ENCODE results near the gene ASB7. TPM values are rescaled to one million over a fixed set of nuclear protein-coding genes. Genes with fewer than 3 reads are reported as not detected.

The ASB7 gene
- 1 to 10 TPM; 4.4 to 7.0 (median 6.1) TPM for total RNA-seq
- 1 to 10 TPM; 2.9 TPM for polyA plus RNA-seq
- long read RNA-seq, donor 1, full-length matches to known transcripts: 8 of 13 reads
- long read RNA-seq, donor 1, partial matches to known transcripts: 5 of 13 reads
- long read RNA-seq, donor 1, other reads (novel, unspliced or antisense): 0 of 13 reads
- long read RNA-seq, donor 2, full-length matches to known transcripts: 9 of 10 reads
- long read RNA-seq, donor 2, partial matches to known transcripts: 1 of 10 reads
- long read RNA-seq, donor 2, other reads (novel, unspliced or antisense): 0 of 10 reads
- long read RNA-seq, donor 3, full-length matches to known transcripts: 7 of 12 reads
- long read RNA-seq, donor 3, partial matches to known transcripts: 3 of 12 reads
- long read RNA-seq, donor 3, other reads (novel, unspliced or antisense): 2 of 12 reads

- TF ChIP-seq CTCF (IDR thresholded peaks at IDR 0.05): peak in 1 of 9 donors; percentile 10
- H3K4me1 ChIP-seq: peaks cover 3 to 47% (median 37%) of the 10 kb centered on the region in 9 donors
- H3K4me3 ChIP-seq: peak within 1 kb of the TSS; percentile 63 to 100 (median 84)
- DNase-seq (peak; percentile 100), ATAC-seq (peak; percentile 97 to 99 (median 99))
- 0% methylated on average over 51 of the region's 51 CpGs for WGBS, 2 donors
- no peaks in the 10 kb centered on the region for H3K9me3 ChIP-seq
- intact Hi-C loops (cut with DNase I): loop anchor here in 2 of 10 donors (1.0 to 10.0 kb wide), 3 partner anchors 252 to 677 kb away; partner anchors contain the start of gene ADAMTS17 (in 1 of the 2)
- H3K36me3 ChIP-seq: peaks cover 0 to 27% (median under 1%) of the 10 kb centered on the region in 9 donors
- H3K27ac ChIP-seq: peak within 1 kb of the TSS; percentile 2 to 92 (median 88)
- H3K27me3 ChIP-seq: no peaks in the 10 kb centered on the region
These were observed at the start of gene ASB7, which contains the start of gene LINS1 for GRCh38 chr15:100602064-100602822. ASB7 (plus strand) TSS chr15:100602589; CDS start chr15:100612217, 9,628 bp downstream. LINS1 (minus strand) TSS chr15:100602184; CDS start chr15:100580842, 21,342 bp downstream.

- TF ChIP-seq CTCF (IDR thresholded peaks at IDR 0.05): no peak
- intact Hi-C loops (cut with DNase I): no loop called here
- H3K4me3 ChIP-seq: no peak overlapping the region
These were observed 48.9 kb upstream of the ASB7 start for GRCh38 chr15:100553468-100553867.

GRCh38 chr15:100558771-100559254 is 43.6 kb upstream of the ASB7 start:
- H3K27ac ChIP-seq: no peak overlapping the region
- intact Hi-C loops (cut with DNase I): no loop called here
- peaks cover 0 to 9% (median 0%) of the 10 kb centered on the region in 9 donors for H3K4me1 ChIP-seq
- no peaks in the 10 kb centered on the region for H3K36me3 ChIP-seq
- peak in 2 of 8 donors; percentile 25 to 44 for ATAC-seq
- no peak for TF ChIP-seq CTCF (IDR thresholded peaks at IDR 0.05)
- H3K9me3 ChIP-seq: peaks cover 0 to 4% (median 0%) of the 10 kb centered on the region in 11 donors
- no peak for DNase-seq
- H3K27me3 ChIP-seq: no peaks in the 10 kb centered on the region
- 92 to 95% methylated on average over 43 to 50 of the region's 50 CpGs for WGBS, 2 donors
- no peak overlapping the region for H3K4me3 ChIP-seq

More at GRCh38 chr15:100553468-100553867, 48.9 kb upstream of the ASB7 start:
- Histone ChIP-seq H3K27me3 (no peaks in the 10 kb centered on the region), H3K27ac (no peak overlapping the region), H3K4me1 (no peaks in the 10 kb centered on the region), H3K9me3 (peaks cover 0 to under 1% (median 0%) of the 10 kb centered on the region in 11 donors), H3K36me3 (no peaks in the 10 kb centered on the region)
- DNase-seq (no peak), ATAC-seq (no peak)
- whole genome bisulfite sequencing, 2 donors: 93 to 94% methylated on average over 16 of the region's 16 CpGs

- intact Hi-C loops (cut with DNase I): no loop called here
- H3K9me3 ChIP-seq: peaks cover 0 to 4% (median 0%) of the 10 kb centered on the region in 11 donors
- no peak overlapping the region for H3K27ac ChIP-seq
- ATAC-seq (peak in 1 of 8 donors; percentile 88), DNase-seq (no peak)
- peaks cover 0 to 9% (median 0%) of the 10 kb centered on the region in 9 donors for H3K4me1 ChIP-seq
- no peaks in the 10 kb centered on the region for H3K36me3 ChIP-seq
- H3K27me3 ChIP-seq: no peaks in the 10 kb centered on the region
- no peak overlapping the region for H3K4me3 ChIP-seq
- WGBS, 2 donors: 88 to 90% methylated on average over 2 of the region's 2 CpGs
- no peak for TF ChIP-seq CTCF (IDR thresholded peaks at IDR 0.05)
These were observed 43.1 kb upstream of the ASB7 start for GRCh38 chr15:100559330-100559729.
